Activated T-cell treated with anti-CD3 and anti-CD28 coated beads for 1 hour (primary cell): ENCODE measurements around the gene TRIM52.
"Not testable (repeated sequence)": the region's sequence is repeated elsewhere in the genome, so short reads cannot be mapped to it uniquely, and the experiment has no call there.

Experiments used
- DNase-seq: peaks from one replicate; pipeline ENCODE4 v3.0.0-alpha.2; 2020; ENCODE audit warnings: low read depth

Gene TRIM52

DNA sequence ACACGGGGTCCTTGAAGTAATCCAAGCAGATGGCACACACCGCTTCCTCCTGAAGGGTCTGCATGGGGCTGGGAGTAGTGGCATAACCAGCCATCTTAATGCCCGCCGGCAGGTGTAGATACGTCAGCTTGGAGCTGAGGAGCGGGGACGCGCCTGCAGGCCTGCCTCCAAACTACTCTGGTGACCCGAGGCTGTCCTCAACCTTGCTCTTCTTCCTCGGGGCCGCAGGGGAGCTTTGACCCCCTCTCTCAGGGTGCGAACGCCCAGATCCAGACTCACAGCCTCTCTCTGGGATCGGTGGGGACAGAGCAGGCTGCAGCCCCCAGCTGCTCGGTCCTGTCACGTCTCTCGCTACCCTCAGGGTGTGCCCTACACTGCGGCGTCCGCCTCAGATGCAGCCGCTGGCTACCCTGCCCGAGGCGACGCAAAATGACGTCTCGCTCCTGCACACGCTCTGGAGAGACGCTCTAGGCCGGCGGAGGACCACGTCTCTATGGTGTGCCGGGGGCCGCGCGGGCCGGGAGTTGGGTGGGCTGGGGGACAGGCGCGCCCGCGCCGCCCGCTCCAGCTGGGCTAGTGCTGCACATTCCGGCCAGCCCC lies at the start of gene TRIM52:
Gene TRIM52, minus strand, starts transcription at position 424 of the 600 bp plus-strand sequence. Its CDS starts 330 bp downstream, at position 94.
- peak; percentile 90 for DNase-seq

DNA sequence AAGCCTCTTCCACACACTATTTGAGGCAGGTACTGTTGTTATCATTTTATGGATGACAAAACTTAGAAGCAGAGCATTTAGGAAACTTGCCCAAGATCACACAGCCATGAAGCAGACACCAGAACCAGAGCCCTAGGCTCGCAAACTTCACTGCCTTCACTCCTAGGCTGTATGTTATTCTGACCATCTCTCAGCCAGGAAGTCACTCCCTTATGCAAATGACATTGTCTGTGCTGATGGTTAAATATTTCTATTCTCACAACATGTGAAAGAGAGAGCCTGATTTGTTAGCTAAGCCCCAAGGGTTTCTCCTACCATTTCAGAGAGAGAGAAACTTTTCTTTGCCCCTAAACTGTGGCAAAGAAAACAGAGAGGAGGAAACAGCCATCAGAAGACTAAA lies 26.4 kb upstream of the TRIM52 start:
- not testable (repeated sequence) for DNase-seq

DNA sequence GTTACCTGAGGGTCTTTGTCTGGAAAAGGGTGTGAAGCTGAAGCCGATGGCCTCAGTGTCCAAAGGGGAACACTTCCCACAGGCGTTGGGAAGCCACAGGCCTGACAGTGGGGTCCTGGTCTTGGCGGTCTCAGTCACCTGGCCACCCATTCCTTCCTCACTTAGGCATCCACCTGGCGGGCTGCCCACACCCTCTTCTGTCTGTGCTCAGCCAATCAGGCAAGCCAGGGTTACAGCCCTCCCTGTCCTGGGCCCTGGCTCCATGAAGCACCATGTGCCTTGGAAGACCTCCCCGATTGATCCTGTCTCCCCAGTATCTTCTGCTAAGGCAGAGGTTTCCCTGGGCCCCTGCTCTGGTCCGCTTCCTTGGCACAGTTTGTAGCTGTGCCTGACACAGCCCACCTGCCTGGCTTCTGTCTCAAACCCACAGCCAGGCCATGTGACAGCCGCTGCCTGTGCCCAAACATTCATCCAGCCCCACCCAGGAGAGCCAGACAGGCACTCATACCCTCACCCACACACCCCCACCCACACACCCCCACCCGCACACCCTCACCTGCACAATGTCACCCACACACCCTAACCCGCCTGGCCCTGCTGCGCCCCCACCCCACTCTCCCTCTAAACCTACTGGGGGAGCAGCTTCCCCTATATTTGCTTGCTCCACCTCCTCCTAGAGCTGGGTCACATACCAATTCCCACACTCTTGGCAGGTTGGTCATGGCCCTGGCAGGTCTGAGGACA lies 25.2 kb upstream of the TRIM52 start:
- DNase-seq = not testable (repeated sequence)

DNA sequence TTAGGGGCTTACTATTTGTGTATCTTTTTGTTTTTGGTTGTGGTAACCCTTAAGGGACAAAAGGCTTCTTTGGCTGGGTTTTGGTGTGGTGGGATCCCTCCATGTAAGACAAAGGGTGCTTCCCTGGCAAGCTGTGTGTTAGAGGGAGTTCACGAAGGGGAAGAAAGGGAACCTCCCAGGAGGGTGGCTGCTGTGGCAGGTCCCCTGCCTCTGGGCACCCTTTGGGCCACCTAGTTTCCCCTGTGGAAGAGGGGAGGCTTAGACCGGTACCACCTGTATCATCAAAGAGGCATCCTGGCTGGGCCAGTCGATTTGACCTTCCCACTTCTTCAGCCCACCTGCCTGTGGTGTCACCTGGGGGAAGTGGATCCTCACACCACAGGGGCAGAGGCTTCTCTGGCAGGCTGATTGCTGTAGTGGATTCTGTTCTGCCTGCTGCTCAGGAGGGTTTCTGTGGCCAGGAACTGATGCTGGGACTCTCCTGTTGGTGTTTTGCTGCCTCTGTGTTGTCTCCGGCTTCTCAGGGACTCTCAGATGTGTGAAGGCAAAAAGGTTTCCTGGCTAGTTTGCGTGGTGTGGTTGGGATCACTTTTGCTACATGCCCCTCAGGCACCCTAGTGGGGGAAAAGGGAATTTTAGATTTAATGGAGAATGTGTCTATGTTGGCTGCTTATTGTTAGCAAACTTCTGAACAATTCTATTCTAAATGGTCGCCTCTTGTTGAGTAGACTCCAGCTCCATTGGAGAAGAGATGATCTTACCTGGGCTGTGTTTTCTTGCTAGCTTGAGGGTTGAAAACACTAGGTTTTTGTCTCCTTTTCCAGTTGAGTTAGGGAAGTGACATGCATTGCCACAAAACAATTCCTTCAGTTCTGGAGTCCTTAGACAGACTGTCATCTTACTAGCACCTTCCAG lies 23.2 kb upstream of the TRIM52 start:
- not testable (repeated sequence) for DNase-seq

DNA sequence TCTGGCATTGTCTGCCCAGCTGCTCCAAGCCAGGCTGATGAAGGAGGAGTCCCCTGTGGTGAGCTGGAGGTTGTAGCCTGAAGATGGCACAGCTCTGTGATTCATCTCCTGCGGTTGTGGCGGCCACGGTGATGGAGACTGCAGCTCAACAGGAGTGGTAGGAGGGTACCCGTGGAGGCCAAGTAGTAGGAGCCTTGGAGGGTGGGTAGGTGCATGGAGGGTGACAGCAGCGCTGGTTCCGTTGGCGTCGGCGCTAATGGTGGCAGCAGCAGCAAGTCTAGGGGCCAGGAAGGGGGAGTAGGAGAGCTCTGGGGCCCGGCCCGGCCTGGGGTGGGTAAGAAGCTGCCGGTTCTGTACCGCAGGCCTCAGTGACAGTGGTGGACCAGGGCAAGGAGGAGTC lies 22.4 kb upstream of the TRIM52 start:
- no peak for DNase-seq

DNA sequence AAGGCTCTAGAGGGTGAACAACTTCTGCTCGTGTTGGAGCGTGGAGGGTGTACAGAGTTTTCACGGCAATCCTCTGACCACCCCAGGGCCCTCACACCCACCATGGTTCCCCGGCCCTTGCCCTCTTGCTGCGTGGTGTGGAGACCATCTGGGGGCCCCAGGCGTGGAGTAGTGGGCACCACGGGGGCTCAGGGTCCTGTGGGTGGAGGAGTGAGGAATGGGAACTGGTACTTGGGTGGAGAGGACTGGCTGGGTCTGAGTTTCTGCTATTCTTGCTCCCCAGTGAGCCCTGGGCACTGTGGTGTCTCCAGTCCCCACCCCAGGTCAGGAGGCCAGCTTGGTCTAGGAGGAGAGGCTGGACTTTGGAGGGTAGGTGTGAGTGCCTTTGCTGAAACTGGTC lies 21.9 kb upstream of the TRIM52 start:
- no peak for DNase-seq

DNA sequence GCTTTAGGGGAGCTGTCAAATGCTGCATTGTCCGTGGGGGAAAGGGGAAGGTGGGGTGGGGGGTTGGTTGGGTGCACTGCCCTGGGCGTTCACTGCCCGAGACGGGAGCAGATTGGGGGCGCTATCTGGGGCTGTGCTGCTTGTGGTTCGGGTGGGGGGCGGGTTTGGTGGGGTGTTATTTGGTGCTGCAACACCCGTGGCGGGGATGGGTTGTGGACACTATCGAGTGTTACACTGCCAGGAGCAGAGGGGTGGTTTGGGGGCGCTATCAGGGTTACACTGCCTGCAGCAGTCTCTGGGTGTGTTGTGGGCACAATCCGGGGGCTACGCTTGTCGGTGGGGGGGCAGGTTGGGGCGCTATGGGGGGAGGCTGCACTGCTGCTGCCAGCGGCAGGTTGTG lies 21.5 kb upstream of the TRIM52 start:
- DNase-seq = not testable (repeated sequence)

DNA sequence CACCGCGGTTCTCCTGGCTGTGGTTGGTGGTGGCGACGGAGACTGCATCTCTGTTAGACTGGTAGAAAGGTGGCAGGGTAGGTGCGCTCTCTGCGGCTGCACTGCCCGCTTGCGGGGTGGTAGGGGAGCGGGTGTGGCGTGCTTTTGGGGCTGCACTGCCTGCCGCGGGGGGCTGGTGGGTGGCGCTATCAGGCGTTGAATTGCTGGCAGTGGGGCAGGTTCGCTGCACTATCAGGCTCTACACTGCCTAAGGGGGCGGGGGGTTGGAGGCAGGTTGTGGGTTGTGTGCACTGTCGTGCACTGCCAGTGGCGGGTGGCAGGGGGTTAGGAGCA lies 21.0 kb upstream of the TRIM52 start:
- no peak for DNase-seq

DNA sequence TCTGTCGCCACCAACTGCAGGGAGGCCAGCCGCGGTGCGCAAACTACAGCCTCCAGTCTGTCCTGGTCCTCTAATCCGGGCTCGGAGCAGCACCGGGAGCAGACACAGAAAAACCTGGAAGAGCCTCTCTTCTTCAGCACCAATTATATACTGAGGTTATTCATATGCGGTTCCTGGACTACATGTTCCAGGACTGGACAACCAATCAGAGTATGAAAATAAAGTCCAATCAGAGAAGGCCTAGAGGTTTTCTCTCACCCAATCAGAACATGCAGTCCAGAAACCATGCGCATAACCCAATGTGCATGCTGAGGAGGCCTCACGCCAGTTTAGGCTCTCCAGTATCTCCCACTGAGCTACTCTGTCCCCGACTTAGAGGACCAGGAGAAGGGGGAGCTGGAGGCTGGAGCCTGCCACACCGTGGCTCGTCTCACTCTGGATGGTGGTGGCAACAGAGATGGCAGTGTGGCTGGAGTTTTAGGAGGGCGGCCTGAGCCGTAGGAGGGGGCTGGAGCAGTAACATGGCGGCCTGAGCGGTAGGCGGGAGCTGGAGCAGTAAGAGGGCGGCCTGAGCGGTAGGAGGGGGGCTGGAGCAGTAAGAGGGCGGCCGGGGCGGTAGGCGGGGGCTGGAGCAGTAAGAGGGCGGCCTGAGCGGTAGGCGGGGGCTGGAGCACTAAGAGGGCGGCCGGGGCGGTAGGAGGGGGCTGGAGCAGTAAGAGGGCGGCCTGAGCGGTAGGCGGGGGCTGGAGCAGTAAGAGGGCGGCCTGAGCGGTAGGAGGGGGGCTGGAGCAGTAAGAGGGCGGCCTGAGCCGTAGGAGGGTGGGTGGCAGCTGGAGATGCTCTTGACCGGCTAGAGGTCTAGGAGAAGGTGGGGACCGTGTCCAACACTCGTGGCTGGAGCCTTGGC lies 20.4 kb upstream of the TRIM52 start:
- DNase-seq = no peak

DNA sequence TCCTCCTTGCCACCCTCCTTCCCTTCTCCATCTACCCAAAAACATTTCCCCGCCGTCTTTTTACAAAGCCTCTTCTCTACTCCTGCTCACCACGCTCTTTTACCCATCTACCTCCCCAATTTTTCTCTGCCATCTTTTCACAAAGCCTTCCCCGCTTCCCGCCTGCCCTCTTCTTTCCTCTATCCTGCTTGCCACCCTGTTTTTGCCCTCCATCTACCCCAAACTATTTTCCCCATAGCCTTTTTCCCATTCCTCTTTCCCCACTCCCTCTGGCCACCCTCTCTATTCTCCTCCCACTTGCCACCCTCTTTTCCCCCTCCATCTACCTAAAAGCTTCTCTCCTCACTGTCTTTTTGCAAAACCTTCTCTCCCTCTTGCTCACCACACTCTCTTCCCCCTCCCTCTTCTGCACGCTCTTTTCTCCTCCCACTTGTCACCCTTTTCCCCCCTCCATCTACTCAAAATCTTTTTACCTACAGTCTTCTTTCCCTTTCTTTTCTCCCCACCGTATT lies 19.4 kb upstream of the TRIM52 start:
- DNase-seq = no peak

DNA sequence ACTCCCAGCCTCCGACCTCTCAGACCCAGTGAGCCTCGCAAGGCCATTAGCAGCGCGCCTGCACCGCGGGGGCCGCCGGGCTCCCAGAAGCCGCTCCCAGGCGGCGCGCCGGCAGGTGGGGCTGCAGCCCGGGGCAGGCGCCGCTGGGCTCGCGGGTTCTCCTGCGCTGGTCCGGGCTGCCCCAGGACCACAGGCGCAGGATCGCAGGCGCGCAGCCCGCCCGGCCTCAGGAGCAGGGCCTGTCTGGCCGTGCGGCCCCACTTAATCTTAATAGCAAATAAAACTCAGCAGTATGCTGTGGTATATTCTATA lies 12.4 kb upstream of the TRIM52 start:
- DNase-seq = not testable (repeated sequence)

DNA sequence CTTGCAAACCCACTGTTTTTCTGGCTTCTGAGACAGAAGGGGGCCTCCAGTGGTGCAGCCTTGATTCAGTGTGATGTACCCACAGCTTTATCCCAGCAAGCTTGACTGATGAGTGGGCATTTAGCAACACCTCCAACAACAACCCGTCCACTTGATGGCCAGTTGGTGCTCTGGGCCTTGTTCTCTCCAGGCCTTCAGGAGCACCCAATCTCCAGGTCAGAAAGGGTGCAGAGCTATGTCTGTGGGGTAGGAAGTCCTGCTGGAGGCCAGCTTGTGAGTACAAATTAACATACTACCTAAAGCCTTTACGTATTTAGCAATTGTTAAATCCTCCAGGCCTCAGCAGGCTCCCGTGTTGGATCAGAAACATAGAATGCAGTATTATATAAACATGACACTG lies 10.1 kb upstream of the TRIM52 start:
- no peak for DNase-seq

DNA sequence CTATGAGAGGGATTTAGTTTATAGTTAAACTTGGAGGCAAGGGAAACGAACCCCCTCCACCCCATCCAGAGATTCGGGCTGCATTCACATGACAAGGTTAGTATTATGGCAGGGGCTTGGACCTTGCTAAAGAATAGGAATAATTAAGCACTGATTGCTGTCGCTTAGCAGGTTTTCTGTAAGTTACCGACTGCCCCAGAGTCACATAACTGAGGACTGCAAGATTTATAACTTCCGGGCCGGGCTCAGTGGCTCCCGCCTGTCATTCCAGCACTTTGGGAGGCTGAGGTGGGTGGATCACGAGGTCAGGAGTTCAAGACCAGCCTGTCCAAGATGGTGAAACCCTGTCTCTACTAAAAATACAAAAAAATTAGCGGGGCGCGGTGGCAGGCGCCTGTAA lies 7.0 kb upstream of the TRIM52 start:
- DNase-seq = not testable (repeated sequence)

DNA sequence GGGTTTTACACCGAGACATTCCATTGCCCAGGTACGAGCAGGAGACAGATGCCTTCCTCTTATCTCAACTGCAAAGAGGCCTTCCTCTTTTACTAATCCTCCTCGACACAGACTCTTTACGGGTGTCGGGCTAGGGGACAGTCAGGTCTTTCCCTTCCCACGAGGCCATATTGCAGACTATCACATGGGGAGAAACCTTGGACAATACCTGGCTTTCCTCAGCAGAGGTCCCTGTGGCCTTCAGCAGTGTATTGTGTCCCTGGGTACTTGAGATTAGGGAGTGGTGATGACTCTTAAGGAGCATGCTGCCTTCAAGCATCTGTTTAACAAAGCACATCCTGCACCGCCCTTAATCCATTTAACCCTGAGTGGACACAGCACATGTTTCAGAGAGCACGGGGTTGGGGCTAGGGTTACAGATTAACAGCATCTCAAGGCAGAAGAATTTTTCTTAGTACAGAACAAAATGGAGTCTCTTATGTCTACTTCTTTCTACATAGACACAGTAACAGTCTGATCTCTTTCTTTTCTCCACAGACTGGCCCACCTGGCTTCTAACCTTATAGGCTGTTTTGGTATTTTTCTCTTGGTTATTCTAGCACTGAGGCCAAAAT lies 6.5 kb upstream of the TRIM52 start:
- not testable (repeated sequence) for DNase-seq

DNA sequence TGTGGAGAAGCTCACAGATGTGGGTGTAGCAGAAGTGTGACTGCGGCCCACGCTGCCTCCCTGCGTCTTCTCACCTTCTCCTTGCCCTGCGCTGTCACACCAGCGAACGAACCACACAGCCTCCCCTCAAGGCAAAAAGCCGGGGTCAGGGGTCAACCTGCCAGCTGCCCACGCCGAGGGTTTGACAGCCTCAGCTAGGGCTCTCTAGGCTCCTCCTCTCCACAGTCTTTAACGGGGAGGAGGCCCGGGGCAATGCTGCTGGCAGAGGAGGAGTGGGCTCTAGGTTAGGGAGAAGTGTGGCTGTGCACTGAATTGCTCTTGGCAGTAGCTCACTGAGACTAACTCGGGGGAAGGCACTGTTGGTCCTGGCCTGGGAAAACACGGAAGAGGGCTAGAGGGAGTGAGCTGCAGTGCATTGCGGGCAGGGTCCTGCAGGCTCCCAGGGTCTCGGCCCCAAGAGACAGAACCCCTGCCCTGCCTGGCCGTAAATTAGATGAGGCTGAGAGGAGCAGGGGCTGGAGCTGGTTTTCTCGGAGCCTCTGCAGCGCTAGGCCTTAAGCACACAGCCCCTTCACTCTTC lies 4.2 kb upstream of the TRIM52 start:
- no peak for DNase-seq

DNA sequence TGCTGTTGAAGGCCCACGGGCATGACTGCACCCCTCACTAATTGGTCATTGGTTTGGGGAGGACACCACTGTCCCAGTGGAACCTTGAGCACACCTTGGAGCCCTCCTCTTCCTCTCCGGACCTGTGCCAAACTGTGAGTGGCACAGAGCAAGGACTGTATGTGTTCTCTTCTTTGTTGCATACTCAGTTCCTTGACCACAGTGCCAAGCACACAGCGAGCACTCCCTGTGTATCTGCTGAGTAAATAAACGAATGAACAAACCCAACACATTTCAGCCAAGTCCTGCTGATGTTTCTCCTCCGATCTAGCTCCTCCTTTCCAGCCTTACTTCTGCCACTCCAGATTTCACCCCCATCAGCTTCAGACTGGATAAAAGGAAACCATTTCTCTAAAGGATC lies 2.7 kb upstream of the TRIM52 start:
- no peak for DNase-seq

DNA sequence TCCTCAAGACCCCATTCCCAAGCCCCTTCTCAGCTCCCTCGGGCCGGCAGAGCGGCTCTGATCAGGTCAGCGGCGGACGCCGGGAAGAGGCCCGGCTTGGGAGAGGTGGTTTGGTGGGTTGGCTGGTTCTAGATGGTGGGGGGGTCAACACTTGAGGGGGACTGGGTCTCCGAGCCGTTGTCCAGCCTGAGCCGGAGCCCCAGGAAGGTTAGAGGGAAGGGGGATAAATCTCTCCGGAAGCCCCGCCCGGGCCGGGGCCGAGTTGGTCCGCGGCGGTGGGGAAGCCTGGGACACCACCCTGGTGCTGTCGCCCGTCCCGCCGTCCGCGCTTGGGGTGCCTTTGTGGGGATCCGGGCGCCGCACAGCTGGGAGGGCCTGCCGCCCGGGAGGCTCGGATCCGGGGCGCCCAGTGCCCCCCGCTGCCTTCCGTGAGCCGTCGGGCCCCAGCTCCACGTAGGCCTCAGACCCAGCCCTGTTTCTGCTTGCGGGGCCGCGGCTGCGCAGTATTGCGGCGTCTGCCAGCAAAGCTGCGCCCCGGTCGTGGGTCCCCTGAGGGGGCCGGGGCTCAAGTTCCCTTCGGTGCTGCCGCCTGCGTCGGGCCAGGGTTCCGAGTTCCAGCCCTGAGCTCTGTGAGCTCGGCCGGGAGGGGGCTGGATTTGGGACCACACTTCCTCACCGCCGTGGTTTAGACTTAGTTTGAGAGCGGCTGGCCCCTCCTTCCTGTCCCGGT lies 542 bp upstream of the TRIM52 start:
- DNase-seq = peak; percentile 58

DNA sequence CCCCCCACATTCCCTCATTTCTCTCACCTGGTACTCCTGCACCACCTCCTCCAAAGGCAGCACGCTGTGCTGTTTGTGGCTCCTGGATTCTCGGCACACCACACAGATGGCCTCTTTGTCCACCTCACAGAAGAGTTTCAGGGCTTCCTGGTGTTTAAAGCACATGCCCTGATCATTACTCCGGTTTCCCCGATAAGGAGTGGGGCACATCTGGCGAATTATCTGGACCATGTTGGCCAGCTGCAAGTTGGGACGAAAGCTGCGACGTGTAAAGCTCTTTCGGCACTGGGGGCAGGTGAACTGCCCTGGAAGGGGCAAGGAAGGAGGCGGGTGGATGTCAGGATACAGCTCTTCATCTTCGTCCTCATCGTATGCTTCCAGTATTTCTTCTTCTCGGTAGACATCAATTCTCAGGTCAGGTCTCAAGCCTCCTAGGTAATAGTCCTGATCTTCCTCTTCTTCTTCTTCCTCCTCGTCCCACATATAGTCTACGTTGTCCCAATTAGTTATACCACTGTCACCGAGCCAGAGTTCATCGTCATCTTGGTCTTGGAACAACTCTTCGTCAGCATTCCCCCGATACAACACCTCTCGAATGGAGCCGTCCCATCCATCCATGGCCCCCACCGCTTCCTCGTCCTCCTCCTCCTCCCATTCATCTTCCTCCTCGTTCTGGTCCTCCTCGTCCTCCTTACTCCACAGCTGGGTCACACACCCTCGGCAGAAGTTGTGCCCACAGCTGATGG lies 796 bp downstream of the TRIM52 start:
- no peak for DNase-seq

DNA sequence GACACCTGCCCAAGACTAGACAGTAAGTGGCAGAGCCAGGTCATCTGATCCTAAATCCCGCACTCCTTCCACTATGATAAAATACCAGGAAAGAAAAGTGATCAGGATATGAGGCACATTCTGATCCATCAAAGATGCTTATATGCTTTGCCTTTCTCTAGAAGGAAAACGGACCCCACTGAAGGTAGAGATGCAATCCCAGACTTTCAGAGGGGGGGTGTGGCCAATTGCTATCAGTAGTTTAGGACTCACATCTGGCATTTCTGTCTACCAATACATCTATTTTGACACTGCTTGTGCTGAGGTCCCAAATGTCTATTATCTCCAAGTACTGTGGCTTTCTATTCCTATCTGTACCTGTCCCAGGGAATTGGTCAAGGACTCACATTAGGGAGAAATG lies 1.7 kb downstream of the TRIM52 start:
- no peak for DNase-seq

DNA sequence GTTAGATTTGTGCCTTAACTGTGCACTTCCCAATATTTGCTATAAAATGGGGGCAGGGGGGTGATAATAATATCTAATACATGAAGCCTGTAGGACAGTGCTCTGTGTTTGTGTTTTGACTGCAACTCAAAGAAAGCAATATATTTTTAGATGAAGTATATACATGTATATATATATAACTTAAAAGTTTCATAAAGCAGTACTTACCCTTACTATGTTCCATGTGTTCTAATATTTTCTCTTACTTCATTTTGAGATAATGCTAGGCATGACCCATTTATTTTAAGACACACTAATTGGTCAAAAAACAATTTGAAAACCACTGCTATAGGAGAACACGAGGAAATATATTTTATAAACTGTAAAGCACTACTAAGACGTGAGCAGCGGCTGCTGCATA lies 2.4 kb downstream of the TRIM52 start:
- DNase-seq = no peak
